ENCODE data around the gene KMT2C. TPM values are rescaled to one million over a fixed set of nuclear protein-coding genes. Genes with fewer than 3 reads are reported as not detected.
"Not testable (repeated sequence)": the region's sequence is repeated elsewhere in the genome, so short reads cannot be mapped to it uniquely, and the experiment has no call there.

Gene KMT2C
- polyA plus RNA-seq, 1 experiment: 16.7 TPM

- TF ChIP-seq, protein P1, sequence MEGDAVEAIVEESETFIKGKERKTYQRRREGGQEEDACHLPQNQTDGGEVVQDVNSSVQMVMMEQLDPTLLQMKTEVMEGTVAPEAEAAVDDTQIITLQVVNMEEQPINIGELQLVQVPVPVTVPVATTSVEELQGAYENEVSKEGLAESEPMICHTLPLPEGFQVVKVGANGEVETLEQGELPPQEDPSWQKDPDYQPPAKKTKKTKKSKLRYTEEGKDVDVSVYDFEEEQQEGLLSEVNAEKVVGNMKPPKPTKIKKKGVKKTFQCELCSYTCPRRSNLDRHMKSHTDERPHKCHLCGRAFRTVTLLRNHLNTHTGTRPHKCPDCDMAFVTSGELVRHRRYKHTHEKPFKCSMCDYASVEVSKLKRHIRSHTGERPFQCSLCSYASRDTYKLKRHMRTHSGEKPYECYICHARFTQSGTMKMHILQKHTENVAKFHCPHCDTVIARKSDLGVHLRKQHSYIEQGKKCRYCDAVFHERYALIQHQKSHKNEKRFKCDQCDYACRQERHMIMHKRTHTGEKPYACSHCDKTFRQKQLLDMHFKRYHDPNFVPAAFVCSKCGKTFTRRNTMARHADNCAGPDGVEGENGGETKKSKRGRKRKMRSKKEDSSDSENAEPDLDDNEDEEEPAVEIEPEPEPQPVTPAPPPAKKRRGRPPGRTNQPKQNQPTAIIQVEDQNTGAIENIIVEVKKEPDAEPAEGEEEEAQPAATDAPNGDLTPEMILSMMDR (IDR thresholded peaks at IDR 0.05; ENCODE audit: low read depth, low read length): no peak
- H3K27me3 ChIP-seq (ENCODE audit: control insufficient read depth, insufficient read depth, low read length): no peaks in the 10 kb centered on the region
- no peak for DNase-seq (ENCODE audit: low read depth, low spot score)
- ChIA-PET POLR2A (interaction anchor here (0.7 kb wide), 1 partner anchor 100 kb away, joined by 3 read pairs; no protein-coding TSS in a partner anchor), CTCF (interaction anchor here (0.5 kb wide), 1 partner anchor 120 kb away, joined by 3 read pairs; no protein-coding TSS in a partner anchor)
- no peaks in the 10 kb centered on the region; the same call in 1 of the 2 replicates for H3K9me3 ChIP-seq (ENCODE audit: control insufficient read depth, insufficient read depth, low read length)
- no peak overlapping the region for H3K4me3 ChIP-seq (ENCODE audit: low read depth, low read length)
- no peak overlapping the region for H3K27ac ChIP-seq (ENCODE audit: low read depth, low read length)
Measured at GRCh38 chr7:152459724-152460251, 24.0 kb upstream of the KMT2C start.

- TF ChIP-seq, protein P1 (IDR thresholded peaks at IDR 0.05; ENCODE audit: low read depth, low read length): no peak
- Histone ChIP-seq H3K27me3 (ENCODE audit: control insufficient read depth, insufficient read depth, low read length) (peaks cover 2% of the 10 kb centered on the region), H3K9me3 (ENCODE audit: control insufficient read depth, insufficient read depth, low read length) (no peaks in the 10 kb centered on the region), H3K4me3 (ENCODE audit: low read depth, low read length) (no peak overlapping the region), H3K27ac (ENCODE audit: low read depth, low read length) (no peak overlapping the region)
- POLR2A ChIA-PET: no interaction called here
- CTCF ChIA-PET: no interaction called here
- no peak for DNase-seq (ENCODE audit: low read depth, low spot score)
Measured at GRCh38 chr7:152451356-152451755, 15.6 kb upstream of the KMT2C start.

DNA sequence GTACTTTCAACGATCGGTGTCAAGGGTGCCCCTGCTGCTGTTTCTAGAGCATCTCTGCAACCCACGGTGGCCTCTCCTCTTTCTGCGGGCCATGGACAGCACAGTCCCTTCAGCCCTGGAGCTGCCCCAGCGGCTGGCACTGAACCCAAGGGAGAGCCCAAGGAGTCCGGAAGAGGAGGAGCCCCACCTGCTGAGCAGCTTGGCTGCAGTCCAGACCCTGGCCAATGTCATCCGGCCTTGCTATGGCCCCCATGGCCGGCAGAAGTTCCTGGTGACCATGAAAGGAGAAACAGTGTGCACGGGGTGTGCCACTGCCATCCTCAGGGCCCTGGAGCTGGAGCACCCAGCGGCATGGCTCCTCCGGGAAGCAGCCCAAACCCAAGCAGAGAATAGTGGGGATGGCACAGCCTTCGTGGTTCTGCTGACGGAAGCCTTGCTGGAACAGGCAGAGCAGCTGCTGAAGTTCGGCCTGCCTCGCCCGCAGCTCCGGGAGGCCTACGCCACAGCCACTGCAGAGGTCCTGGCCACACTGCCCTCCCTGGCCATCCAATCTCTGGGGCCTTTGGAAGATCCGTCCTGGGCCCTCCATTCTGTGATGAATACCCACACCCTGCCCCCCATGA lies 9.7 kb upstream of the KMT2C start:
- H3K27ac ChIP-seq (ENCODE audit: low read depth, low read length); POLR2A ChIA-PET; H3K4me3 ChIP-seq (ENCODE audit: low read depth, low read length); CTCF ChIA-PET; H3K27me3 ChIP-seq (ENCODE audit: control insufficient read depth, insufficient read depth, low read length); H3K9me3 ChIP-seq (ENCODE audit: control insufficient read depth, insufficient read depth, low read length); DNase-seq (ENCODE audit: low read depth, low spot score): not testable (repeated sequence)

DNA sequence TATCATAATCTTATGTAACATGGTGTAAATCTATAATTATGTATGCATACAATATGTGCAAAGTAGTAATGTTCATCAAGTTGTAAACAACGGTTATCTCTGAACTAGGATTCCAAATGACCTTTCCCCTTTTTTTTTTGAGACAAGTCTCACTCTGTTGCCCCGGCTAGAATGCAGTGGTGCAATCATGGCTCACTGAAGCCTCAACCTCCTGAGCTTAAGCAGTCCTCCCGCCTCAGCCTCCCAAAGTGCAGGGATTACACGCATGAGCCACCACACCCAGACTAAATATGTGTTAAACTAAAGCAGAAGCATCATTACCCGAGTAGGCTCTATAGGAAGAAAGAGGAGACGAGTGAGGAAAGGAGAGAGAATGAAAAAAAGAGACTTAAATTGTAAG lies 7.8 kb upstream of the KMT2C start:
- H3K27ac ChIP-seq (ENCODE audit: low read depth, low read length): no peak overlapping the region
- ChIA-PET CTCF (no interaction called here), POLR2A (no interaction called here)
- H3K27me3 ChIP-seq (ENCODE audit: control insufficient read depth, insufficient read depth, low read length): no peaks in the 10 kb centered on the region
- H3K9me3 ChIP-seq (ENCODE audit: control insufficient read depth, insufficient read depth, low read length): no peaks in the 10 kb centered on the region
- no peak for DNase-seq (ENCODE audit: low read depth, low spot score)
- H3K4me3 ChIP-seq (ENCODE audit: low read depth, low read length): no peak overlapping the region
- TF ChIP-seq, protein P1 (IDR thresholded peaks at IDR 0.05; ENCODE audit: low read depth, low read length): no peak

DNA sequence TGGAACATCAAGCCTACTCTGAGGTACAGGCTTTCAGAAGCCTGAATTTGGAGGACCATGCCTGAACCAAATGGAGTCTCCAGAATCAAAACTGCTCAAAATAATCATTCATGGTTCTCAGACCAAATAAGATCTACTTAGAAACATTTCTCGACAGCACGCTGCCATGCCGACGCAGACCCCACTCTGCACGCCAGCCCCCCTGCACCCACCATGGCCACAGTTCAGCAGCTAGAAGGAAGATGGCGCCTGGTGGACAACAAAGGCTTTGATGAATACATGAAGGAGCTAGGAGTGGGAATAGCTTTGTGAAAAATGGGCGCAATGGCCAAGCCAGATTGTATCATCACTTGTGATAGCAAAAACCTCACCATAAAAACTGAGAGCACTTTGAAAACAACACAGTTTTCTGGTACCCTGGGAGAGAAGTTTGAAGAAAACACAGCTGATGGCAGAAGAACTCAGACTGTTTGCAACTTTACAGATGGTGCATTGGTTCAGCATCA lies 6.6 kb upstream of the KMT2C start:
- POLR2A ChIA-PET: no interaction called here
- CTCF ChIA-PET: no interaction called here
- no peak overlapping the region for H3K27ac ChIP-seq (ENCODE audit: low read depth, low read length)
- TF ChIP-seq, protein P1 (IDR thresholded peaks at IDR 0.05; ENCODE audit: low read depth, low read length): no peak
- no peak for DNase-seq (ENCODE audit: low read depth, low spot score)
- H3K27me3 ChIP-seq (ENCODE audit: control insufficient read depth, insufficient read depth, low read length): no peaks in the 10 kb centered on the region
- no peak overlapping the region for H3K4me3 ChIP-seq (ENCODE audit: low read depth, low read length)
- no peaks in the 10 kb centered on the region for H3K9me3 ChIP-seq (ENCODE audit: control insufficient read depth, insufficient read depth, low read length)

- POLR2A ChIA-PET; DNase-seq (ENCODE audit: low read depth, low spot score); H3K4me3 ChIP-seq (ENCODE audit: low read depth, low read length); H3K9me3 ChIP-seq (ENCODE audit: control insufficient read depth, insufficient read depth, low read length); H3K27me3 ChIP-seq (ENCODE audit: control insufficient read depth, insufficient read depth, low read length); H3K27ac ChIP-seq (ENCODE audit: low read depth, low read length); CTCF ChIA-PET: not testable (repeated sequence)
Measured at GRCh38 chr7:152441810-152442209, 6.0 kb upstream of the KMT2C start.

GRCh38 chr7:152441168-152441567 lies 5.4 kb upstream of the KMT2C start:
- H3K9me3 ChIP-seq (ENCODE audit: control insufficient read depth, insufficient read depth, low read length); POLR2A ChIA-PET; CTCF ChIA-PET; H3K27me3 ChIP-seq (ENCODE audit: control insufficient read depth, insufficient read depth, low read length); H3K4me3 ChIP-seq (ENCODE audit: low read depth, low read length); H3K27ac ChIP-seq (ENCODE audit: low read depth, low read length); DNase-seq (ENCODE audit: low read depth, low spot score): not testable (repeated sequence)

DNA sequence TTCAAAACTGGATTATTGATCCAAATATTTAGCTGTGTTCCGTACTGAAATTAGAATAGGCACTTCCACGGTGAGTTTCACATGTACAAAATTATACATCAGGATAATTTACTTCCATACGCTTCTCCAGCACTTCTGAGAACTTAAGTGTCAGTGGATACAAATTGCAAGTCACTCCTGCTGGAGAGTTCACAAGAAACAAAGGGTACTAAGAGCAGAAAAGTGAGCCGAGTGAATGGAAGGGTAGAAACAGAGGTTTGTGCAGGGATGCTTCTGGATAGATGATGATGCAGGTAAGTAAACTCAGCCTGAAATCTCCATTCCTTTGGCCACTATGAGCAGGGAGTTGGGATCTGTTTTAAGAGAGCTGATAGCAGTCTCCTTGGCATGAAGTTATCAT lies 2.2 kb upstream of the KMT2C start:
- CTCF ChIA-PET; DNase-seq (ENCODE audit: low read depth, low spot score); H3K9me3 ChIP-seq (ENCODE audit: control insufficient read depth, insufficient read depth, low read length); H3K27me3 ChIP-seq (ENCODE audit: control insufficient read depth, insufficient read depth, low read length); H3K4me3 ChIP-seq (ENCODE audit: low read depth, low read length); H3K27ac ChIP-seq (ENCODE audit: low read depth, low read length): not testable (repeated sequence)
- POLR2A ChIA-PET: interaction anchor here (1.7 kb wide), 1 partner anchor 26 kb away, joined by 12 read pairs; no protein-coding TSS in a partner anchor
